Subcutaneous adipose tissue (tissue), 4 donors: Measurements from ENCODE around the gene PRMT7. TPM values are rescaled to one million over a fixed set of nuclear protein-coding genes. Genes with fewer than 3 reads are reported as not detected.

Experiments used
- CTCF ChIP-seq: fragments of 450-650 bp; IDR thresholded peaks from one replicate; pipeline ENCODE4 v1.5.1; 2016; ENCODE audit warnings: low read depth, mild to moderate bottlenecking, control low read depth, antibody characterized with exemption, moderate library complexity
- total RNA-seq, 4 donors: library from RNA; depleted of rRNA; stranded (reverse); fragments of >200 nt; gene quantifications; one replicate each; pipeline ENCODE4 v1.1.0, GENCODE V29; 2016

The PRMT7 gene
- total RNA-seq, 4 donors from 2014 or later: 32.6 to 70.8 (median 55.8) TPM

GRCh38 chr16:68393333-68393732, 82.5 kb downstream of the PRMT7 start:
- TF ChIP-seq CTCF: no peak

GRCh38 chr16:68395167-68395786, 84.5 kb downstream of the PRMT7 start:
- TF ChIP-seq CTCF: no peak

- TF ChIP-seq CTCF: no peak
These were observed 85.0 kb downstream of the PRMT7 start for GRCh38 chr16:68395815-68396214.

- TF ChIP-seq CTCF: no peak
These were observed 85.7 kb downstream of the PRMT7 start for GRCh38 chr16:68396481-68396880.

GRCh38 chr16:68397710-68398201, 86.9 kb downstream of the PRMT7 start:
- TF ChIP-seq CTCF: no peak

GRCh38 chr16:68399456-68399855, 88.6 kb downstream of the PRMT7 start:
- no peak for TF ChIP-seq CTCF

- no peak for TF ChIP-seq CTCF
These were observed 89.5 kb downstream of the PRMT7 start for GRCh38 chr16:68400083-68400923.
